ENCODE results near the gene PRG2.

PRG2 gene, protein sequence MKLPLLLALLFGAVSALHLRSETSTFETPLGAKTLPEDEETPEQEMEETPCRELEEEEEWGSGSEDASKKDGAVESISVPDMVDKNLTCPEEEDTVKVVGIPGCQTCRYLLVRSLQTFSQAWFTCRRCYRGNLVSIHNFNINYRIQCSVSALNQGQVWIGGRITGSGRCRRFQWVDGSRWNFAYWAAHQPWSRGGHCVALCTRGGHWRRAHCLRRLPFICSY

GRCh38 chr11:57390535-57390934, at the start of gene PRG2:
Gene PRG2, minus strand, starts transcription at chr11:57390650. Its CDS starts 706 bp downstream, at chr11:57389944.
- no peak for DNase-seq
- intact Hi-C loops (cut with DNase I): no loop called here

DNA sequence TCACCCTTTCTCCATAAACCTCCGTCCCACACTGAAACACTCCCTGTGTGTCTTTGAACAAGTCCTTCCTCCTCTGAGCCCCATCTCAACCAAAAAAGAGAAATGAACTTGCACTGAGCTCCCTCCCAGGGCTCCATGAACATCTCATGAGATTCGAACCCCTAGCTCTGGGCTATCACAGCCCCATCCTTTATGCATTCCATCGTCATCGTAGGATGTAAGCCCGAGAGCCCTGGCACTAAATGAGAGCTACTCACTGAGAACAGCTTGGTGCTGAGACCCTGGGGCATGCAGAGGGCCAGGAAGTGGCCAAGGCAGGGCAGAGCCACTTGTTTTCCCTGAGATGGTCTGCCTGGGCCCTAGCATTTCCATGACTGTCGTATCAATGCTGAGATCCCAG, 49.3 kb upstream of the PRG2 start:
- DNase-seq: no peak
- intact Hi-C loops (cut with DNase I): no loop called here

DNA sequence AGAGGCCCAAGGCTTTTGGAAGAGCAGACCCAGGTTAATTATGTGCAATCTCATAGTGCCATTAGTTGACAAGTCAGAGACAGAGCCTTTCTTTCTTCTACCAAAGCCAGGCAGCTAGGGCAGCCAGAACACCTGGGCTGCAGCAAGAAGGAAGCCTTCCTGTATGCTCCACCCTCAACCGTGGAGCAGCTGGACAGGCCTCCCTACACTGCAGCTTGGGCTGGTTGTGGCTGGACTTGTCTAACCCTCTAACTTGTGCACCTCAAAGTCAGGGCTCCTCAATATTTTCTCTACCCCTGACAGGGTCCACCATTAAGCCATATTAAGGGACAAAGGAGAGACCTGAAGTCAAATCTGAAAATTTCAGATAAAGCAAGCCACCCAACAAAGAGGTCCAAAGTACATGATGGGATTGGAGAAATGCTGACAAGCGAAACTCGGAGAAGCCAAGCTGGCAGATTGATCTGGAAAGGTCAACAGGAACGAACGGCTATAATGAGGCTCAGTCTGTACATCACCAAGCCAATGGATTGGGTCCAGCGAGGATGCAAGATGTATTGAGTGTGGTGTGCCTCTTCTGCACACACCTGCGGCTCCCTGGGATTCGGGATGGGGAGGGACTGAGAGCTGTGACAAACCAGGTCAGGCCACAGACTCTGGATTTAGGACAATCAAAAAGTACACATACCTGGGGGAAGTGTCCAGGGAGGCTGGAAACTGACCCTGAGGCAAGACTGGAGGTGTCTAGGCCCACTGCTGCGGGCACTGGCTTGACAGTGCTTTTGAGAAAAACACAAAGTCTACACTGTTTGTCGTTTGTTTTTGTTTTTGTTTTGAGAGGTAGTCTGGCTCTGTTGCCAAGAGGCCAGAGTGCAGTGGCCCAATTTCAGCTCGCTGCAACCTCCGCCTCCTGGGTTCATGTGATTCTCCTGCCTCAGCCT, 48.2 kb upstream of the PRG2 start:
- no peak for DNase-seq
- intact Hi-C loops (cut with DNase I): no loop called here

DNA sequence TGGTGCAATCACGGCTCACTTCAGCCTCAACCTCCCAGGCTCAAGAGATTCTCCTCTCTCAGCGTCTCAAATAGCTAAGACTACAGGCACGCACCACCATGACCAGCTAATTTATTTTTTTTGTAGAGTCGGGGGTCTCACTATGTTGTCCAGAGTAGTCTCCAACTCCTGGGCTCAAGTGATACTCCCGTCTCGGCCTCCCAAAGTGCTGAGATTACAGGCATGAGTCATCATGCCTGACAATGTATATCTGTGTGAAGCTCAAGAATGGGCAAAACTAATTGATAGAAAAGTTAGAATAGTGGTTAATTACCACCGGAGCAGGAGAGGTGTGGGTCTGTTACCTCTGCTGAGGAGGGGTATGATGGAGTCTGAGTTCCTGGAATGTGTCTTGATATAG, 45.6 kb upstream of the PRG2 start:
- no peak for DNase-seq
- intact Hi-C loops (cut with DNase I): no loop called here

DNA sequence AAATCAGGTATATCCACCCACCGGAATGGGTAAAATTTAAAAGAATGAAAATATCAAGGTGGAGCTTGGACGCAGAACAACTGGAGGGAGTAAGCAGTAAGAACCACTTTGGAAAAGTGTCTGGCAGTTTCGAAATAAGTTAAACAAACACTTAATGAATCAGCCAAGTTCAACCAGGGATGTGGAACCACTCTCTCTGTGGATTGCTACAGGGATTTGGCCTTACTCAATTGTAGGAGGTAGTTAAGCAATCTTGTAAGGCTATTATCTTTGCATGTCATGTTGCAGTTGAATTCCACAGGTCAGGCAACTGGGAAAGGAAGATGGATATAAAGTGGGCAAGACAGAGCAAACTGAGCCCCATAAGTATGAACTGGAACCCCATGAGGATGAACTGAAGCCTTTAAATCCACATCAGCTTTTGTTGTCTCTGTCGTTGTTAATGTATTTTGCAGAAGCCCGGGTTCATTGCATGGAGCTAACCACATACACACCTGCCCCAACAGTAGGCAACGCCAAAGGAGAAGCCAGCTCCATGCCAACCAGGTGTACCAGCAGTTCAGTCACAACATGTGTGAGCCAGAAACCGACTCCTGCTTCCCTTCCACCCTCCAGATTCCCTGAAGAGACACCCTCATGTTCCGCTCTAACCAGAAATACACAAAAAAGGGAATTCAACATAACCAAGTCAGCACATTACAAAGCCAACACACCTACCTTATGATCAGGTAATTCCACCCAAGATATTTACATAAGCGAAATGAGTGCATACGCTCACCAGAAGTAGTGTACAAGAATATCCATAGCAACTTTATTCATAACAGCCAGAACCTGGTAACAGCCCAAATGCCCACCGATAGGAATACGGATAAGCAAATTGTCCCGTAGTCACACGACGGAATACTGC, 44.4 kb upstream of the PRG2 start:
- intact Hi-C loops (cut with DNase I): no loop called here
- no peak for DNase-seq

DNA sequence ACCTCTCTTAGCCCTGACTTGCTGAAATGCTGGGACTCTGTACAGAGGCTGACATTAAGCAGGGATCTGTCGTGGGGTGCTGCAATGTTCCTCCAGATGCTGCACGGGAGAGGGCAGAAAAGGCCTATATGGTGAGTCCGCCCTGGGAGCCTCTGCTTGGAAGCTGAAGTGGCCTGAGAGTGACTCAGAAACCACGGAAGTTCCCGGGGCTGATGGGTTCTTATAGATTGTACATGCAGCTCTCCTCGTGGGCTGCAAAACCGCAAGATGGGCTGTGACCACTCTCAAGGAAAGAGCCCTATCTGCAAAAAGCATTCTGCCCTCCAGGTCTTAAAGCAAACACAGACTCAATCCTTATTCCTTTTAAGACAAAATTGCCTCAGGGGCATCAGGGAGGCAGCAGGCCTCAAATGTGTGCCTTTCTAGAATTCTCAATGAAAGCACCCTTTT, 42.3 kb upstream of the PRG2 start:
- intact Hi-C loops (cut with DNase I): no loop called here
- peak in 5 of 42 donors; percentile 11 to 47 (median 36) for DNase-seq

DNA sequence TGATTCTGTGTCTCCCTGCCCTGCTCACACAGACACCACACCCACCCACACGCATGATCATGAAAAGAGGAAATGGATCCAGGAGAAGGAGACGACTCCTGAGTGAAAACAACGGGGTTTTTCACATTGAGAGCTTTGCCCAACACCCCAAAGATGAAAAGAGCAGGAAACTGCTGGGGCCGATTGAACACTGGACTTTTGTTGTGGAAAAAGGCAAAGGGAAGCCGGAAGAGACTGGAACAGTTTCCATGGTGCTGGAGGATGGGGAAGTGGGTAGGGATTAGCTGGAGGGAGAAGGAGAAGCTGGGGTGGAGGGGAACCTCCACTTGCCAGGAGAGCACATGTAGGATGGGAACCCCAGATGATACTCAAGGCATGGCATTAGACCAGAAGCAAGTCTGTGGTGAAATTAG, 41.7 kb upstream of the PRG2 start:
- DNase-seq: peak in 2 of 42 donors; percentile 48
- intact Hi-C loops (cut with DNase I): no loop called here

DNA sequence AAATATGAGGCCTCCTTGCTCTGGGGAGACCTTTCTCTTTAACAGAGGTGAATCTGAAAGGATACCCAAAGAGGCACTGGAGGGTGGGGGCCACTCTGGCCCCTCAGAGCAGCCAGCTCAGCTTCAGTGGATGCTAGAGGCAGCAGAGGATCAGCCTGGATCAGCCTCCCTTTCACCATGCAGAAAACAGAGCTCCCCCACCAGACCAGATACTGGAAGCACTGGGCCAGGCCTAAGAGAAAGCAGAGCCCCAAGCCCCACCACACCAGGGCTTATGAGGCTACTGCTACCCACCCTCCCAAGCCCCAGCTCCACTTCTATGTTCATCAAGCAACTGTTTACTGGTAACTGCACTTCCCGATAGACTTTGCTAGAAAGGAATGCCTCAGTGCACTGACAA, 40.5 kb upstream of the PRG2 start:
- intact Hi-C loops (cut with DNase I): no loop called here
- DNase-seq: no peak

DNA sequence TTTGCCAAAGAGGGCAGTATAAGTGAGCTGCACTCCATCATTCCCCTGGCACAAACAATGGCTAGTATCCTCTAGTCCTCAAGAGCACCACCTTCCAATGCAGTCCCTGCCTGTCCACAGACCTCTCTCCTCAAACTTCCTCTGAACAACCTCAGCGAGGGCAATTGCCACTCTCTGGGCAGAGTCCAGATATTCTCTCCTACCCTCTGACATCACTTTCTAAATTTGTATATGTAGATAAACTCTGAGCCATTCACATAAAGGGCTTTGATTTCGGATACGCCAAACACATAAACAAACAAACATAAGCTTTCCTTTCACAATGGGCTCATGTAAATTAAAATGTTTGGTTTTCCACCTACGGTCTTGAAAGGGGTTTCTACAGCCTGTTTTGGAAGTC, 39.5 kb upstream of the PRG2 start:
- no peak for DNase-seq
- intact Hi-C loops (cut with DNase I): no loop called here

GRCh38 chr11:57428643-57429042, 38.2 kb upstream of the PRG2 start:
- DNase-seq: no peak
- intact Hi-C loops (cut with DNase I): no loop called here

DNA sequence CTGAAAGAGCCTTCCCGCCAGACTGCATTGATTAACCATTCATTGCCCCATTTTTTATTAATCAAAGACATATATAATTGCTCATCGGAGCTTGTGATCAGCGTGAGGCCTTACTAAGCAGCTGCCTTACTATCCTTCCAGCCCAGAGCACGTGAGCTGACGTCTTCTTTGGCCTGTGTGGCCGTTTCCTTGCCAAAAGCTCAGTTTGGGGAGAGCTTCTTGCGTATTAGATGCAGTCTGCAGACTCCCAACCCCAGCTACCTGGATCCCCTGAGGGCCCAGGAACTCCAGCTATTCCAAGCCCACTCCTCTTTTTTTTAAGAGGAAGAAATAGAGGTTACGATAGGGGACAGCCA, 37.3 kb upstream of the PRG2 start:
- intact Hi-C loops (cut with DNase I): no loop called here

GRCh38 chr11:57426929-57427726, 36.7 kb upstream of the PRG2 start, which contains the start of gene SLC43A3:
Gene SLC43A3, minus strand, starts transcription at chr11:57427121. Its CDS starts 949 bp downstream, at chr11:57426172.
- peak in 38 of 42 donors; percentile 25 to 75 (median 48) for DNase-seq
- intact Hi-C loops (cut with DNase I): no loop called here

More for the DNA sequence above, 37.3 kb upstream of the PRG2 start:
- DNase-seq: peak in 31 of 42 donors; percentile 22 to 81 (median 51)

DNA sequence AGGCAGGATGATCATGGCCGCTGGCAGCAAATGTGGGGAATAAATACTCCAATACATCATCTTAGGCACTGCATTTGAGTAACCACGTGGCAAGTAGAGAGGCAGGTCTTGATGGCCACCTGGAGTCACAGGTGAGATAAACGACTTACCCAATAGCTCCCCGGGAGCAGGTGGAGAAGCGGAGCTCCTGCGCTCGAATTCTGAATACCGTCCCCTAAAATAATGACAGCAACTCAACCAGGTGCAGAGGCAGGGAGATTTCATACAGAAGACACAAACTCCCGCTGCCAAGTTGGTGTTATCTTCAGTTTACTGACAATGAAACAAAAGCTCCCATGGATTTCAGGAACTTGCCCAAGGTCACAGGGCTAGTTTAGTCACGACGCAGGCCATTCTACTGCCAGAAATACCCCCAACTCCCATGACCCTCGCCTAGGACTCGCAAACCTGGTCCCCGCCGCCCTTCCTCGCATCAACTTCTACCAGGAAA, 36.0 kb upstream of the PRG2 start:
- DNase-seq: no peak
- intact Hi-C loops (cut with DNase I): no loop called here

- peak in 11 of 42 donors; percentile 20 to 53 (median 28) for DNase-seq
- intact Hi-C loops (cut with DNase I): no loop called here
Measured at GRCh38 chr11:57425565-57426438, 35.4 kb upstream of the PRG2 start.

DNA sequence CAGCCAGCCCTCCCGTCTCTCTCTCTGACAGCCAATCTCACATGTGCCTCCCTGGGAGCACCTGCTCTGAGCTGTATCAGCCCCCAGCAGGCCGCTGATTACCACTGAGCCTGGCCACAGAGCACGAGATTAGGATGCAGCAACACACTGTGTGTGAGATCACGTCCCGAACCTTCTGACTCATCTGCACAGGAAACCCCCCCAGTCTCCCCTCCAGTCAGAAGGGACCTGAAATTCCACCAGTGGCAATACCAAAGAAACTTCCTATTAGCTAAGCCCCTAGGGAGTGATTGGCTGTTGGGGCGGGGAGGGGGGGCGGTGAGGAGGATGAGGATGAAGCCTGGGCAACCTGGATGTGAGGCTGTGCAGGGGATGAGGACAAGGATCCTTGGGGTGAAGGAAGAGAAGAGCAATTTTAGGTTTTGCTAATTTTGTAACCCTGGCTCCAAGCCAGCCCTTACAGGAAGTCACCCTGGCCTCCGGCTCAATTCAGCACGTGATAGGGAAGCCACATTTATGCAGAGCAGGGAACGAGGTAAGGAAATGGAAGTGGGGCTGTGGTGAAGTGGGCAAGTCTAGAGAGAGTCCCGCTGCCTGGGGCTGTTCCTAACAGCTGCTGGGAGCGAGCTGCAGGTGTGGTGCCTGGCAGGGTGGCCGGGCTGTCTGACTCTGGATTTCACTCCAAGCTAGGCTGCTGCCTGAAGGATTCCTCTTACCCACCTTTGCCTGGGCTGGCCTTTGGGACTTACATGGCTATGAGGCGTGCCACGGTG, 34.5 kb upstream of the PRG2 start:
- intact Hi-C loops (cut with DNase I): no loop called here
- peak in 11 of 42 donors; percentile 5 to 62 (median 32) for DNase-seq

DNA sequence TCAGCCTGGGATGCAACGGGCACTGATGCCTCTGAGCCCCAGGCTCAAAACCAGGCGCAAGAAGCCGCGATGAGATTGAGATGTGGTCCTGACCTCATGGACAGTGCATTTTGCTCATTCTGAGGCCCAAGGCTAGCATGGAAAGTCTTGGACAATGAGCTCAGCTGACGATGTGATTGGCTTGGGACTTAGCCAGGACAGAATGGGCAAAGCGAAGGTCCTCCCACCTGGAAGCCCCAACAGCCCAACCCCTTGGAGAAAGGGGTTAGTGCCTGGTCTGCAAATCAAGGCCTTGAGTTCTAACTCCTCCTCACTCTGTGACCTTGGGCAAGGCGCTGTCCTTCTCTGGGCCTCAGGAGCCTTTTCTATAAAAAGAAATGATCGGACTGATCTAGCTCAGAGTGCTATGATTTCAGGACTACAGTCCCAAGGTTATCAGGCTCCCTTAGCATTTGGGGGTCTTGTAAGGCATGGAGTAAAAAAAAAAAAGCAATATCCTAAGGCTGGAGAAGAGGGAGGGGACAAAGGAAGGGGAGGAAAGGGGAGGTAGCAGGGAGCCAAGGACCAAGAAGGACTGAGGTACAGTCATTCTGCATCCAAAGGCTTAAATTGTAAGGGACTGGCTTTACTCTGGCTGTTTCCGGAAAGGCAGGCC, 33.8 kb upstream of the PRG2 start:
- no peak for DNase-seq
- intact Hi-C loops (cut with DNase I): no loop called here

All from head of caudate nucleus (tissue), 42 donors.